Stomach (tissue), 9 donors: ENCODE results near the gene GPS1. TPM values are rescaled to one million over a fixed set of nuclear protein-coding genes. Genes with fewer than 3 reads are reported as not detected.

Source experiments
- DNase-seq, 2 donors: peaks; one replicate each; pipeline versions ENCODE4 v3.0.0 to v3.0.0-alpha.2; 2013 to 2019
- H3K27ac ChIP-seq, 5 donors: fragments of 200-600 bp in 4 of 5; sonication (generic) in 4 of 5; one replicate each; pipeline ENCODE4 v1.5.1; 2013 to 2019; ENCODE audit warnings: mild to moderate bottlenecking in 1 of 5, moderate library complexity in 1 of 5
- H3K27me3 ChIP-seq, 3 donors: fragments of 200-600 bp; sonication (generic); one replicate each; pipeline ENCODE4 v1.5.1; 2017 to 2019; ENCODE audit warnings: mixed run types in 1 of 3
- H3K36me3 ChIP-seq, 4 donors: fragments of 200-600 bp; sonication (generic); 1 replicate in 3 of 4; 2 replicates in 1 of 4; pipeline ENCODE4 v1.5.1; 2016 to 2019
- H3K4me1 ChIP-seq, 4 donors: fragments of 200-600 bp; sonication (generic); one replicate each; pipeline ENCODE4 v1.5.1; 2016 to 2019
- H3K4me3 ChIP-seq, 4 donors: fragments of 200-600 bp; sonication (generic) in 3 of 4; one replicate each; pipeline ENCODE4 v1.5.1; 2016 to 2019; ENCODE audit warnings: mild to moderate bottlenecking in 1 of 4
- H3K9me3 ChIP-seq, 4 donors: fragments of 200-600 bp; sonication (generic); one replicate each; pipeline ENCODE4 v1.5.1; 2016 to 2019
- CTCF ChIP-seq, 7 experiments: fragments of 450-650 bp in 4 of 7; fragments of 200-600 bp in 3 of 7; sonication (generic) in 3 of 7; IDR thresholded peaks; one replicate each; pipeline ENCODE4 v1.5.1; 2016 to 2019; ENCODE audit warnings: antibody characterized with exemption in 7 of 7, control low read depth in 2 of 7, mild to moderate bottlenecking in 1 of 7
- EP300 ChIP-seq: sonication (generic); formaldehyde crosslinking; IDR thresholded peaks from one replicate; pipeline ENCODE4 v1.6.1; 2017; ENCODE audit warnings: antibody characterized with exemption
- POLR2A ChIP-seq, 4 donors: fragments of 450-650 bp; IDR thresholded peaks; one replicate each; pipeline ENCODE4 v1.6.1; 2016; ENCODE audit warnings: antibody characterized with exemption in 4 of 4, control low read depth in 2 of 4, mild to moderate bottlenecking in 1 of 4, moderate library complexity in 1 of 4
- POLR2AphosphoS5 ChIP-seq, 3 donors: sonication (generic); formaldehyde crosslinking; IDR thresholded peaks; one replicate each; pipeline ENCODE4 v1.6.1; 2016; ENCODE audit warnings: antibody characterized with exemption in 3 of 3
- WGBS, 5 donors: extraction: QIAGEN DNeasy Blood & Tissue Kit in 3 of 5; methylation state at CpG; one replicate each; pipeline versions ENCODE4 v1.1.5 to v1.1.7; 2013 to 2018; 5-methylcytosine and 5-hydroxymethylcytosine counted together
- intact Hi-C: fragments of 100-400 bp; cut with DNase I; formaldehyde crosslinking; loops from one replicate; pipeline ENCODE4 v1.15.1; 2023; ENCODE audit warnings: low total_unique reads
- polyA plus RNA-seq, 3 donors: library from polyadenylated mRNA; stranded (reverse); fragments of 200-250 nt; gene quantifications; one replicate each; pipeline ENCODE4 v1.2.3, GENCODE V29; 2013
- total RNA-seq, 5 donors: library from RNA; depleted of rRNA; stranded (reverse); fragments of >200 nt; gene quantifications; one replicate each; pipeline versions ENCODE4 v1.1.0 to v1.2.3, GENCODE V29; 2014 to 2016
- donor health status: healthy with polysubstance abuse.
- donor health status: Bipolar disorder and iron deficiency.
- donor health status: healthy.

Gene GPS1
- total and polyA plus RNA-seq, 8 donors, result 28.0 to 329 (median 101) TPM

- Histone ChIP-seq H3K27me3 (no peaks in the 10 kb centered on the region), H3K4me3 (no peak overlapping the region), H3K27ac (no peak overlapping the region), H3K4me1 (no peaks in the 10 kb centered on the region), H3K9me3 (no peaks in the 10 kb centered on the region), H3K36me3 (peaks cover 52 to 66% (median 64%) of the 10 kb centered on the region in 4 donors)
- TF ChIP-seq POLR2A (IDR thresholded peaks at IDR 0.05) (no peak), CTCF (IDR thresholded peaks at IDR 0.05) (no peak), EP300 (no peak), POLR2AphosphoS5 (IDR thresholded peaks at IDR 0.05) (no peak)
- WGBS, 5 donors, result 91 to 92% (median 92%) methylated on average over 28 to 47 of the region's 47 CpGs
- DNase-seq, result no peak
- intact Hi-C loops, result no loop called here
Measured at GRCh38 chr17:82079001-82079677, 27.4 kb downstream of the GPS1 start.

DNA sequence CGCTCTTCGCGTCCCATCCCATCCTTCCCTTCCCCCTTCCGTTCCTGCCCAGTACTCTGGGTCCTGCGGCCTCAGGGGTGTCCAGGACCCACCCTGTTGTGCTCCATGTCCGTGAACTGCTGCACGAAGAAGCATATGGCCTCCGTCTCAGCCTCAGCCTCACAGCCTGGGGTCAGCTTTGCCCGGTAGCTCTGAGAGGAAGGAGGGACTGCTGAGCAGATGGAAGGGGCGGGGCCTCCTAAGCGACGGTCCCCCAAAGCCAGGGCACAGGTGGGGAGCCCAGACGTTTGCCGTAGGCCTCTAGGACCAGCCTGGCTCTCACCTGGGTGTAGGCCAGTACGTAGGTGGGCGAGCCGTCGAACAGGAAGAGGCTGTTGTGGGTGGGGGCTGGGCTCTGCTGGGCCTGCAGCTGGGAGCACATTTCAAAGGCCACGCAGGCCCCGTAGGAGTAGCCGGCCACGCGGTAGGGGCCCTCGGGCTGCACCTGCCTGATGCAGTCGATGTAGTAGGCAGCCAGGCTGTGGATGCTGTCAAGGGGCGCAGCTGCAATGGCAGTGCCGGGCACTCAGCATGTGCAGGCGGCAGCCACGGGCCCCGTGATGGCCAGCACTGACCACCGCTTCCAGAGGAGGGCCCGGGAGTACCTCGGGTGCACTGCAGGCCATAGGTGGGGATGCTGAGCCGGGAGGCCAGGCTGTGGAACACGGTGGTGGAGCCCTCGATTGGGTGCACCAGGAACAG, 28.5 kb downstream of the GPS1 start:
- no peak for DNase-seq
- Histone ChIP-seq H3K4me1 (no peaks in the 10 kb centered on the region), H3K27ac (no peak overlapping the region), H3K9me3 (no peaks in the 10 kb centered on the region), H3K27me3 (no peaks in the 10 kb centered on the region), H3K36me3 (peaks cover 63 to 77% (median 74%) of the 10 kb centered on the region in 4 donors), H3K4me3 (no peak overlapping the region)
- TF ChIP-seq POLR2A (IDR thresholded peaks at IDR 0.05) (no peak), POLR2AphosphoS5 (IDR thresholded peaks at IDR 0.05) (no peak), CTCF (IDR thresholded peaks at IDR 0.05) (no peak), EP300 (no peak)
- intact Hi-C loops, result no loop called here
- 87 to 90% (median 89%) methylated on average over 24 to 36 of the region's 36 CpGs for WGBS, 5 donors

DNA sequence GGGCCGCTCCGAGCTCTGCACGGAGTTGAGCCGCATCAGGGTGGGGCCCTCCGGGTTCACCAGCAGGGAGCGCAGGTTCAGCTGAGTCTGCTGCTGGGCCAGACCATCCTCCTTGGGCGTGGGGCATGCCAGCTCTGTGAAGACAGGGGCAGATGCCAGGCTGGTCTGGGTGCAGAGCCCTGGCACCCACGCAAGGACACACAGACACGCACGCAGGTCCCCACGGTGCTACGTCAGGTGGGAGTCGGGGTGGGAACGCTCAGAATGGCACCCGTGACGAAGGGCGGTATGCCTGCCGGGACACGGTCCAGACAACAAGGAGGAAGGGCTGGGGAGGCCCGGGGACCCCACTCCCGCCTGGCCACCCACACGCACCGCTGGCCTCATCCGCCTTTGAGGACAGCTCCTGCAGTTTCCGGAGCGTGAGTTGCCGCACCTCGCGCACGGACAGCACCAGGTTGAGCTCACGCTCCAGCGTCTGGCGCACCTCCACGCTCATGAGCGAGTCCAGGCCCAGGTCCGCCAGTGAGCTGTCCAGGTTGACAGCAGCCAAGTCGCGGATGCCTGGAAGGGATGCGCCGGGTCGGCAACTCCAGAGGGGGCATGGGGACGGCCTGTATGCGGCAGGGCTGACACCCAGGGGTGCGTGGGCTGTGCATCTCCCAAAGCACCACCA, 29.2 kb downstream of the GPS1 start:
- TF ChIP-seq POLR2AphosphoS5 (IDR thresholded peaks at IDR 0.05) (no peak), POLR2A (IDR thresholded peaks at IDR 0.05) (no peak), EP300 (no peak), CTCF (IDR thresholded peaks at IDR 0.05) (no peak)
- whole genome bisulfite sequencing, 5 donors, result 91 to 97% (median 94%) methylated on average over 22 to 44 of the region's 44 CpGs
- intact Hi-C loops, result no loop called here
- DNase-seq, result no peak
- Histone ChIP-seq H3K4me1 (no peaks in the 10 kb centered on the region), H3K27me3 (no peaks in the 10 kb centered on the region), H3K27ac (no peak overlapping the region), H3K9me3 (no peaks in the 10 kb centered on the region), H3K36me3 (peaks cover 70 to 84% (median 82%) of the 10 kb centered on the region in 4 donors), H3K4me3 (no peak overlapping the region)

DNA sequence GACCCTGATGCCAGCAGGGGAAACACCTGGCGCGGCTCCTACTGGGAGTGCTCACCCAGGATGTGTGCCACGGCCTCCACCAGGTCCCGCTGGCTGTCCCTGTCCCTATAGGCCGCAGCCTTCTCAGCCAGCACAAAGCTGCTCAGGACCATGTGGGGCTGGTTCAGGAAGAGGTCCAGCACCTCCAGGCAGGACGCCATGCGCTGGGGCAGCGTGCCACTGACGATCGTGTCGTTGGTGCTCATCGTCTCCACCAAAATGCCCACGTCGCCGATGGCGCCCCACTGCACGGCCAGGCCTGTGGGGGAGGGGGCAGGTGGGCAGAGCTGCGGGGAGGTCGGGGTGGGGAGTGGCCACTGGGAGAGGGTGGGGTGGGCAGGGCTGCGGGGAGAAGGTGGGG, 29.8 kb downstream of the GPS1 start:
- H3K4me3 ChIP-seq, result no peak overlapping the region
- H3K4me1 ChIP-seq, result no peaks in the 10 kb centered on the region
- H3K27me3 ChIP-seq, result no peaks in the 10 kb centered on the region
- DNase-seq, result no peak
- intact Hi-C loops, result no loop called here
- no peak overlapping the region for H3K27ac ChIP-seq
- H3K36me3 ChIP-seq, result peaks cover 76 to 90% (median 88%) of the 10 kb centered on the region in 4 donors
- no peaks in the 10 kb centered on the region for H3K9me3 ChIP-seq
- no peak for TF ChIP-seq CTCF (IDR thresholded peaks at IDR 0.05)
- no peak for TF ChIP-seq EP300
- TF ChIP-seq POLR2A (IDR thresholded peaks at IDR 0.05), result no peak
- no peak for TF ChIP-seq POLR2AphosphoS5 (IDR thresholded peaks at IDR 0.05)
- 86 to 96% (median 92%) methylated on average over 11 to 20 of the region's 20 CpGs for WGBS, 5 donors
